ENCODE measurements around the gene TTC33.

TTC33 gene

DNA sequence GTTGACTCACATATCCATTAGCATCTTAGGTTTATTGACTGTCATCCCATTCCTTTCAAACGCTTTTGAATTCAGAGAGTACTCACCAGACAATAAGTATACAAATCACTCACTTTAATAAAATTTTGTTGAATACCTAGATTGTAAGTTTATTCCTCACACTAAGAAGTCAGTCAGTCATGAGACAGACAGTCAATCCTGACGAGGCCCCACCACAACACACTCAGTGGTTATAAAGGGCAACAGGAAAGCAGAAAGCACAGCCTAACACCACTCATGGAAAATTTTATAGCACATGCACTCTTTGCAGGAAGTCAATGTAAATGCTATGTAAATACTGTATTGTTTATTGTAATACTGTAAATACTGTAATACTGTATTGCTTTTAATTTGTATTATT, 252.3 kb downstream of the TTC33 start:
- DNase-seq: no peak

DNA sequence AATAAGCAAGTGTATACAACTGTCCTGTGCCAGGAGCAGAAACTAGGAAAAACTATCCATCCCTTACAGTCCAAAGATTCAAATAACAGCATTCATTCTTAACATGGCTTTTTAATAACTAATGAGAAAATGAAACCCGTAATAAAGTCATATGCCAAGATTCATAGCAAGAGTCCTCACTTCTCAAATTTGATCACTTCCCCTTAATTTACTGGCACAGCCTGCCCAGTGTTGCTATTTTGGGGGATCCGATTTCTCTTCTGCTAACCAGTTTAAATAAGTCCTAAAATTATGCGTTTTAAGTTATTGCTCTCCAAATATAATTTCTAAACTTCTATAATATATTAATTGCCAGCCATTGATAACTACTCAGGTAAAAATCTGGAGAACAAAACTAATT, 253.0 kb downstream of the TTC33 start:
- no peak for DNase-seq

GRCh38 chr5:40501711-40502444, 253.9 kb downstream of the TTC33 start:
- no peak for DNase-seq

- no peak for DNase-seq
Observed at GRCh38 chr5:40499518-40500273, 256.1 kb downstream of the TTC33 start.

DNA sequence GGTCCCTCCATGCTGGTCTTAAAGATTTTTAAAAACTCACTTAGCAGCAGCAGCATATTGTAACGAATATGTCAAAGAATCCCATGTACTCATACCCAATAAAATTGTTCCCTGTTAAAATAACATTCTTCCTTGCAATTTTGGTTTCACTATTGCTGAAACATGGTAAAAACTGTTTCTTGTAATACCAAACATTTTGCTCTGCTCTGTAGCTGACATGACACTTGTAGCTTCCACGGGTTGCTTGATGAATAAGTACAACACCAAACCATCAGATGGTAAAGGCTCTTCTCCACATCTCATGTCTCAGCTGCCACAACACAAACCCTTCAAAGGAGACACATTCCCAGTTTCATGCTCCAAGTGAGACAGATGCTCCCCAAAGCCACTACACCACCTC, 256.8 kb downstream of the TTC33 start:
- DNase-seq: no peak

GRCh38 chr5:40497573-40497972, 258.2 kb downstream of the TTC33 start:
- DNase-seq: no peak

- DNase-seq: no peak
Observed at GRCh38 chr5:40495237-40495635, 260.5 kb downstream of the TTC33 start.

GRCh38 chr5:40494631-40495236, 261.0 kb downstream of the TTC33 start:
- no peak for DNase-seq

DNA sequence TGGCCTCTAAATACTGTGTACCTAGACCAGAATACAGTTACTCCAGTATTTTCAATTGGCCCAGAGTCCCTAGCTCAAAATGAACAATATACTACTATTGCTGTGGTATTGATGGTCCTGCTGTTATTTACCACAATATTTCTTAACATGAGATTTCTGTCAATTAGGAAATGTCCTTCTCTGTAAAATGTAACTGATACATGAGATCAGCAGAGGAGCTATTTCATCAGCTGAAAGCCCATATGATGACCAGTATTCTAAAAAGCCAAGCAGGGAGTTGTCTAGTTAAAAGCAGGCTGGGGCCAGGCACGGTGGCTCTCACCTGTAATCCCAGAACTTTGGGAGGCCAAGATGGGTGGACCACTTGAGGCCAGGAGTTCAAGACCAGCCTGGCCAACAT, 263.7 kb downstream of the TTC33 start:
- no peak for DNase-seq

GRCh38 chr5:40491644-40492043, 264.1 kb downstream of the TTC33 start:
- DNase-seq: no peak

DNA sequence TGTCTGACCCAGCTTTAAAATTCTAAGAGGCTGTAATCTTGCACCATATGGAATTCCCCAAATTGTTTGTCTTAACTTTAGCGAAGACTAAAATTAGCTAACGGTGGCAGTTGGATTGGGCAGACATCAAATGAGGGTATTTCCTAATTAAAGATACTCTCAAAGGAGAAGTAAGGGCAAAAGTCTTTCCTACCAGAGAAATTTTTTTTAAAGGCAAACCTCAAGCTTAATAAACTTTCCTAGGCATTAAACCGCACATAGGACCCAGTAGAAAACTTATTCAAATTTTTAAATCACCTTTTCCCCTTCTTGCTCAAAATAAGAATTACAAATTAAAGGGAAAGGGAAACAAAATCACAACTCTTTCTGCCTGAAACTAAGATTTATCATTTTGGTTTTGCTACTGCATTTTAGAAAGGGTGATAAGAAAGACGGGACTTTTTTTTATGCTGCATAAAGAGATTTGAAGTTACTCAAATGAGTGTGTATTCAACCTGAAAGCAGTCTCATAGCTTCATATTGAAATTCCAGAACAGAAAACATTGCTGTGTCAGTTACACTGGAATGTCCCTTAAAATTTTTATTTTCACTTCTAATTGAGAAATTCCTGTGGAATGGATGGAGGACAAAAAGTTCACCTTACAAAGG, 265.2 kb downstream of the TTC33 start:
- no peak for DNase-seq

- DNase-seq: no peak
Observed at GRCh38 chr5:40489421-40489820, 266.3 kb downstream of the TTC33 start.

DNA sequence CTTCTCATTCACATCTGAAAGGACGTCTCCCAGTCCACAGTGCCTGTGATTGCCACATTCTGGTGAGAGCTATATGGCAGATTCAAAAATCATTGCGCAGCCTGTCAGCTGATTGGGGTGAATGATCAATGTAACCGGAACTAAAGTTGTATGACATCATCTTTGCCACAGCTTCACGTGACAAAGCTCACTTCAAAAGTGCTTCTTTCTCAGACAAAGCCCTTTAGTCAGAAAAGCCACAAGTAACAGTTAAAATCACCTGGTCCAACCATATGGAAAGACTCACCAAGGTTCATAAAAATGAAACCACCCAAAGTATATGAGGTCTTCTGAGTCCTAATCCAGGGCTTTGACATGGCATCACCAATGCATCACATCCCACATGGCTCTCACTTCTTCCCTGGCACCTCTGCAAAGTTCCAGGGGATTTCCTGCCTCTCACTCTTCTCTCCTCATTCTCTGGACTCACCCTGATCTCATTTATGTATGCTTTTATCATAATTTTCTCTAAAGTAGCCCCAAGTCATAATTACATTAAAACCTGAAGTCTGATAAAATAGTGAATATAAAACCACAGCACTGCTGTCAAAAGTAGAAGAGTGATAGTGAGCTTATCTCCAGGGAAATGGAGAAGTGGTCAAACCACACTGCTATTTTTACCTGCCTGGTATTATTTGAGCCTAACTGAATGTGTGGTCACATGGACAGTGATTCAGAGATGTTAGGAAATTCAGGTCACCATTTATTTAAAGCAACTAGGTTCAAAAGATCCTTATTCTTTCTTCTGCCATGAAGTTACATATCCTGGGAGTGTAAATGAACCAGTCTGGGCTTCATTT, 269.1 kb downstream of the TTC33 start:
- DNase-seq: no peak

DNA sequence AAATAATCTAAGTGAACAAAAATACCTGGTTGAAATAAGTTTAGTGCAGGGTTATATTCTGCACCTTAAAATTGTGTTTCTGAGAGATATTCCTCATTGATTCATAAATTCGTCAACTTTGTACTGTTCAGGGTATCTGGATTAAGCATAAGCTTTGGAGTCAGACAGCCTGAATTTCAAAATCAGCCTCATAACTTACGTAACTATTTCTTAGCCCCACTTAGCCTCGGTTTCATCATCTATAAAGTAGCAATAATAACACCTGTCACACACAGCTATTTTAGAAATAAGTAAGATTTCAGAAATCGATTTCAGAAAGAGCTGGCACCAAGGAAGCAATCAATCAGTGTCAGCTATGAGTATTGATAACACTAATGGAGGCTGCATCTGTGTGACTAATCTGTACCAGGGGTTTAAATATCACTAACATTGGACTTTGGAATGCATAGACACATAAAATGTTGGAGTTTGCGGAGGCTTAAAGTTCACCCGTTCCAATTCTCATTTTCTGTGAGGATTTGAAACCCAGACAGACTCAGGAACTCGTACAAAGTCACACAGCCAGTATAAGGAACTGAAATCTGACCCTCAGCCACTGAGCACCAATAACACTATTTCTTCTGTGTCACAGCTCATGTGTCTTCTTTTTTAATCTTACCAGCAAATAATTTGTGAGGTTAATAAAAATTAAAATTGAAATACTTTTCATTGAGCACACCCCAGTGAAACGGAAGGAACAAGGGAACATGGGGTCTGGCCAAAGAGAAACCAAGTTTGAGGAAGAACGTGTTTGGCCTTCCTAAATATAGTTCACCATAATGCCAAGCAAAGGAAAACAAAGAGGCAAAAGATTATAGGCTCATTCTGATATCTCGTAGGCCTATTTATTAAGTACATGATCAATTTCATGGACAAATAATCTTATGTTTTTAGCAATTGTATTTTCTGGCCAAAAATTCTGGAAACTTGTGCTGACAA, 270.5 kb downstream of the TTC33 start:
- no peak for DNase-seq

- DNase-seq: no peak
Observed at GRCh38 chr5:40484495-40484894, 271.3 kb downstream of the TTC33 start.

DNA sequence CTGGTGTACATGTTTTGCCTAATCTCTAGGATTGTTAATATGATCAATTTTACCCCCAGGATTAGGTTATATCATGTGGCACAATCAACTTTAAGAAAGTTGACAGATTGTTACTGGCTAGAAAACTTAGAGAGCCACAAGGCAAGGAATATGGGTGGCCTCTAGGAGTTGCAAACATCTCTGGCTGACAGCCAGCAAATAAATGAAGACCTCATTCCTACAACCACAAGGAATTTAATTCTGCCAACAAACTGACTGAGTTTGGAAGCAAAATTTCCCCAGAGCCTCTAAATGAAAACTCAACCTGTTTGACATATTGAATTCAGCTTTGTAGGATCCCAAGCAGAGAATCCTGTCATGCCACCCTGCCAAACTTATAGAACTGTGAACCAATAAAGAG, 272.4 kb downstream of the TTC33 start:
- no peak for DNase-seq

- DNase-seq: no peak
Observed at GRCh38 chr5:40481241-40481640, 274.5 kb downstream of the TTC33 start.

DNA sequence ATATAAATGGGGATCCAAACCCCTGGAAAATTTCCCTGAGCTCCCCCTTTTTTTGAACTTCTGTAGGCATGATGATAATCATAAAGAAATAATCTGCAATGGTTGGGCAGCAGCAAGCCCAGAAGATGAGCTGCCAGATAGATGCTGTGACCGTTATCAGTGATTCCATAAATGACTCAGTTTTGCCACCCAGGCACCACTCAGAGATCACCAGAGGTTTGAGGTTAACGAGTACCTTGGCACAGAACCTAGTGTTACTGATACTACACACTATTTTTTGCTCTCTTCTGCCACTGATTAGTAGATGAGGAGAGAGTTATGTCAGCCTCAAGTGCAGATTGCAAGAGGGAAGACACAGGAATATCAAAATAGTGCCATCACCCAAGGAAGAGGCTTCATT, 275.4 kb downstream of the TTC33 start:
- DNase-seq: no peak

GRCh38 chr5:40479939-40480338, 275.8 kb downstream of the TTC33 start:
- no peak for DNase-seq

DNA sequence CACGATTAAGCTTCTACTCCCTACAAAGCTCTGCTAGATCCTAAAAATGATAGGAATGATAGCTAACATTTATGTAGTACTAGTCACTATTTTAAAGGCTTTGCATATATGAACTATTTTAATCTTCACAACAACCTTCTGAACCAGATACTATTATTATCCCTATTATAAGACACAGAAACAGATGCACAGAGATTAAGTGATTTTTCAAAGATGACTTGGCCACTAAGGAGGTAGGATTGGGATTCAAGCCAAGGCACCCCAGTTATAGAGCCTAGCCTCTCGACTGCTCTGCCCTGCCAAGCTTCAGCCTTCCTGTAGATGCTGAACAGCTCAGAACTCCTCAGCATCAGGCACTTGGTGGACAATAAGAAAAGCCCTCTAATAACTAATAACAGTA, 277.0 kb downstream of the TTC33 start:
- no peak for DNase-seq

DNA sequence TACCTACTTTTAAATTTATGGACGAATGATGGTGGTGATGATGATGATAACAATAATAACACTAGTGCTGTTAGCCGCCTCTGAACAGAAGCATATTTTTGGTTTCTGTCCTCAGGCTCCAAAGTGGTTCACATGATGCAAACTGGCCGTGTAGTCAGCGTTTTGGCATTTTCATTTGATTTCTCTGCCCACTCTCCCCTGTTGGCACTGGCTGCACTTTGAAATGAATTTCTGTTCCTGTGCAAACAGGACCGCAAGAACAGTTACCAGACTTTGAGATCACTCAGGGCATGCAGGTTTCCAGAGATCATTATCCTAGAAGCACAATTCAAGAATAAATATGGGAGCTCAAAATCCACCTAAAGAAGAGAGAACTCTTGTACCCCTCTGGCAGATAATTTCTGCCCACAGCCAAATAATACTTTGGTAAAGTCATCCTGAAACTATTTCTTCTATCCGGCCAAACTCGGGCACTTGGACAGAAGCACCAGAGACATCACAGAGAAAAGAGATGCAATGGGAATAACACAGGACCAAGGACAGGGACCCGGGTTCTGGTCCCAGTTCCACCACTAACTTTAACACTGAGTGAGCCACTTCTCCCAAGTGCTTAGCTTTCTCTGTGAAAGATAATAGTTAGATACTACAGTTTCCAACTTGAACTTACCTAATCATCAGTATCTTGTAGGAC, 277.8 kb downstream of the TTC33 start:
- DNase-seq: peak; percentile 27

All from amniotic stem cell (primary cell).